ENCODE results near the gene KCND3. TPM values are rescaled to one million over a fixed set of nuclear protein-coding genes. Genes with fewer than 3 reads are reported as not detected.

Gene KCND3
- total RNA-seq, 1 donor = 0.31 TPM

DNA sequence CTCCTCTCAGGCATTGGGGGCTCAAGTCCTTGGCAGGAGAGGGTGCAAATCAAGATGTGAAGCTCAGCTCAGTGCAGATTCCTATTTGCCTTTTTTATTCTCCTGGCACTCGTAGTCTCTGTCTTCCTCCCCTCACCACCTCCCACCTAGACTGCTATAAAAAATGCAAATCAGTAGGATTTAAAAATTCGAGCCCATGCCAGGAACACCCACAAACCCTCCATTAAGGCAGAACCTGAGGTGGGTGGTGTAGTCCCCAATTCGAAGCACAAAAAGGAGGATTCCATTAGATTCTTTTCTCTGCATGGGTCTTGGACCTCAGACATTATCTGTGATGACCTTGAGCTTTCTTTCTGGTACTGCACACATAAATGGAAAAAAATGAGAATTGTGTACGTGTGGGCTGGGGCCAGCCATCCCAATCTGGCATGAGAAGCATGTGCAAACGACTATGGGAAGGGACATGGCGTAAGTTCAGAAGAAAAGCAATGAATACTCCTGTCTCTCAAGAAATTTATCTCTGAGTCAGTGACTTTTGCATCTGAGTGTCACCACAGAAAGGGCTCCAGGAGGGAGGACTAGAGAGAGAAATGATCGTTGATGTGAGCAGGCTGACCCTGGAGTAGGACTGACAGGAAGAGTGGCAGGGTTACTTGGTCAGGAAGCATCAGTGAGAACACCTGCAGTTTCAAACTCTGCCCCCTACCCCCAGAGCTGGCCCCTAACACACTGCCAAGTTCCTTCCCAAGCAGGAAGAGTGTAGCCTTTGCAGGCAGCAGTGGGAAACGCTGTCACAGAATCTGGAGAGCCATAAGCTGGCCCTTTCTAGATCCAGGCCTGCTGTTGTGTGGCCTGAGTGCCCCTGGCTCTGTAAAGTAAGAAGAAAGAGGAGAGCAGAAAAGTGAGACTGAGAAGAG lies 252.0 kb downstream of the KCND3 start:
- no peaks in the 10 kb centered on the region for H3K9me3 ChIP-seq (ENCODE audit: low read depth, low read length)
- H3K4me1 ChIP-seq (ENCODE audit: insufficient read depth, low read length) = peaks cover 67% of the 10 kb centered on the region
- peaks cover 37% of the 10 kb centered on the region for H3K27me3 ChIP-seq (ENCODE audit: insufficient read depth, low read length)
- peak overlapping the region; percentile 61 for H3K4me3 ChIP-seq (ENCODE audit: low read length)

DNA sequence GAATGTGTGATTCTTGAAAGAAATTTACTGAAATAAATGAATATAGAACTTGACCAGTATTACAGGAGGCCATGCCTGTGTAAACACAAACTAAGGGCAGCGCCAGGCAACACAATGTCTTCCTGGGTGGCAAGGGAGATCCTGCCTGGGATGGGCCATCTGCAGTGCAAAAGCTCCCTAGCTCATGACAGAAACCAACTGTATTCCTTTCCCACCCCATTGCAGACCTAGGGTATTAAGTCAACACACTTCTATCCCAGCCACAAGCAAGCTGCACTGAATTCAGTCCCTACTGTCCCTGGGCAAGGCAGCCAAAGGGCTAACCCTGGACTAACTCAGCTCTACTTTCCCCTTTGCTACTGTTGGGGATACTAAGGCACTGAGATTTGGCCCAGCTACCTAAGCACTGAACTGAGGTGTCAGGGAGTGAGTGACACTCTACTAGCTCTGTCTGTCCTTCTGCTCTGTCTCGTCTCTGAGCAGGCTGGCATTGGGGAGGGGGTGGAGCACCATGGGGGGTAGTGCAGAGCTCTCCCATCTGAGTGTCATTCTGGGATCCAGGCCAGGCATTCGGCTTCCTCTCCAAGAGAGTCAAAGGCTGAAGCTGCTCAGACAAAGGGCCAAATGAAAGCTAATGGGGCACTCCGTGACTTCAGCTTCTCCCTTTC lies 252.8 kb downstream of the KCND3 start:
- no peak overlapping the region for H3K4me3 ChIP-seq (ENCODE audit: low read length)

DNA sequence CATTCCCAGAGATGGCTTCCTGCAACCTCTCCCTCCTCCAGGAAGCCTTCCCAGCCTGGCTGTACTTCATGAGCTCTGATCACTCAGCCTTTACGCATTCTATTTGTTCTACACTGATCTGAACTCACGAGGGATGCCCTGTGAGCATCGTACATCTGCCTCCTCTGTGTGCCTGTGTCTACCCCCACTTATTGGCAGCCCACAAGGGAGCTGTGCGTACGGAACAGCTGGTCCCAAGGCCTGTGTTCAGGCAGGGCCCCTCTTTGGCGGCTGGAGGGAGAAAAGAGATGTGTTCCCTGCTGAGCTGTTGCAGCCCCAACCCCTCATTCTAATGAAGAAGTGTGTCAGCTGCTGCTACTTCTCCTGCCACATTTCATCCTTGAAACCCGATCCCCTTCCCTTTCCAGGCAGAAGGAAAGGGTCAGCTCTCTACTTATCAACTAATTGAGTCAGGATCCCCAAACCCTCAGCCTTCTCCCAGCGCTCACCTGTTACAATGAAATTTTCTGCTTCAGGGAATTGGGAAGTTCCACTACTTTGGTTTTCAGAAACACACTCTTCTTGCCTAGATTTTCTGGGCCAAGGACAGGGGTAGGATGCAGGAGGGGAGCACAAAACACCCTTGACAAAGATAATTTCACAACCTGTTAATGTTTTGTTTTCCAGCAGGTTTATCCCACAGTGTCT lies 253.5 kb downstream of the KCND3 start:
- H3K4me1 ChIP-seq (ENCODE audit: insufficient read depth, low read length) = peaks cover 71% of the 10 kb centered on the region
- peaks cover 23% of the 10 kb centered on the region for H3K27me3 ChIP-seq (ENCODE audit: insufficient read depth, low read length)
- H3K9me3 ChIP-seq (ENCODE audit: low read depth, low read length) = no peaks in the 10 kb centered on the region
- H3K4me3 ChIP-seq (ENCODE audit: low read length) = no peak overlapping the region

More for the DNA sequence above, 252.8 kb downstream of the KCND3 start:
- Histone ChIP-seq H3K4me1 (ENCODE audit: insufficient read depth, low read length) (peaks cover 71% of the 10 kb centered on the region), H3K9me3 (ENCODE audit: low read depth, low read length) (no peaks in the 10 kb centered on the region), H3K27me3 (ENCODE audit: insufficient read depth, low read length) (peaks cover 30% of the 10 kb centered on the region)

DNA sequence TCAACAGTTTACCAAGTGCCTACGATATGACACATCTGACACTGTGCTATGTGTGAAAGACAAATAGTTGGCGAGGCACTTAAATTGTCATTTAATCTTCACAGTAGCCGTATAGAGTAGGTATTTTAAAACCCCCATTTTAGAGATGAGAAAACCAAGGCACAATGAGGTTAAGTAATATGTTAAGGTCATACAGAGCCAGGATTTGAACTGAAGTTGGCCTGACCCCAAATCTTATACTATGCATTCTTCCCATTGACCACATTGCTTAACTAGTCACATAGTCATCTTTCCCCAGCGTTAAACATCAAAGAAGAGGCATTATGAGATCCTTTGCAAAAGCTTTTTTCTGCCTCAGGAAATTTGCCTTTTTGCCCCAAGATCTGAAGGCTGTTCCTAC lies 254.1 kb downstream of the KCND3 start:
- peaks cover 65% of the 10 kb centered on the region for H3K4me1 ChIP-seq (ENCODE audit: insufficient read depth, low read length)
- H3K27me3 ChIP-seq (ENCODE audit: insufficient read depth, low read length) = peaks cover 18% of the 10 kb centered on the region
- H3K9me3 ChIP-seq (ENCODE audit: low read depth, low read length) = no peaks in the 10 kb centered on the region
- H3K4me3 ChIP-seq (ENCODE audit: low read length) = no peak overlapping the region

DNA sequence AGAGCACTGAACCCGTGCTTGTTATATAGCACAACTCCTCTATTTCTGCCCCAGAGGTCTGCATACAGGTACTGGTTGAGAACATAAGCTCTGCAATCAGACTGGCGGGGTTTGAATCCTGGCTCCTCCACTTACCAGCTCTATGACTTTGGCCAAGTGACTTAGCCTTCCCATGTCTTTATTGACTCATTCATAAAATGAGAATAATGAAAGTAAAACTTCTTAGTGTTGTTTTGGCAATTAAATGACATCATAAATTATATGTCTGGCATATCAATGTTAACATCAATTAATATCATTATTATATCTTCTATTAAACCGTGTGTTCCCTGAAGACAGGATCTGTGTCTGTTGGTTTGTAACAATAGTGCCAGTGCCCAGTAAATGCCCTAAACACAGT lies 254.6 kb downstream of the KCND3 start:
- Histone ChIP-seq H3K27me3 (ENCODE audit: insufficient read depth, low read length) (peaks cover 13% of the 10 kb centered on the region), H3K4me1 (ENCODE audit: insufficient read depth, low read length) (peaks cover 60% of the 10 kb centered on the region), H3K9me3 (ENCODE audit: low read depth, low read length) (no peaks in the 10 kb centered on the region), H3K4me3 (ENCODE audit: low read length) (no peak overlapping the region)

DNA sequence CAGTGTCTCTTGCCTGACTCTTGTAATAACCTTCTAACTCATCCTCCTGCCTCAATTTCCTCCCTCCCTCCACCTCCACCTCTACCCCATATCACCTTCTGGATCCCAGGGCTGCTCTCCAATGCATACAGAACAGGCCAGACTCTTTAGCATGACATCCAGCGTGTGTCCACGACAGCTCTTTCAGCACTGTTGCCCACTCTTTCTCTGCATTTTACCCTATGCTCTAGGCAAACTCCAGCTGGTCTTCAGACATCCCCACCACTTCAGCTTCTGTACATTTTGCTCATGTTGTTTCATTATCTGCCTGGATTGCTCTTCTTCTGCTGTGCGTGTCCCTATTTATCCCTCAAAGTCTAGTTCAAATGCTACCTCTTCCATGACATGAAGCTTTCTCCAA lies 255.0 kb downstream of the KCND3 start:
- H3K9me3 ChIP-seq (ENCODE audit: low read depth, low read length) = no peaks in the 10 kb centered on the region
- H3K4me1 ChIP-seq (ENCODE audit: insufficient read depth, low read length) = peaks cover 56% of the 10 kb centered on the region
- peaks cover 11% of the 10 kb centered on the region for H3K27me3 ChIP-seq (ENCODE audit: insufficient read depth, low read length)
- no peak overlapping the region for H3K4me3 ChIP-seq (ENCODE audit: low read length)

DNA sequence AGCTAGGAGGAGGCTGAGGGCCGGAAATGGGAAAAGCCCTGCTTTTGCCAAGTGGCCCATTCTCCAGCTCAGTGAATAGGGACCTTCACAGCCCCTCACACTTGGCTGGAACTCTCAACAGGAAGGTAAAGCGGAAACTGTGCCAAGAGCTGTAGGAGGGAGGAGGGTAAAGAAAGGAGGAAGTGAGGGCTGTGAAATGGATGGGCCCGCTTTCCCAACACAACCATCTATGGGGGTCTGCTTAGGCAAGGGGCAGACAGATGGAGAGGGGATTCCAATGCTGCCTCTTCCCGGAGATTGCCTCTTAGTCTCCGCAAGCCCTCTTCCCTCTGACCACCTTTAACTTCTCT lies 255.5 kb downstream of the KCND3 start:
- peaks cover 11% of the 10 kb centered on the region for H3K27me3 ChIP-seq (ENCODE audit: insufficient read depth, low read length)
- no peak overlapping the region for H3K4me3 ChIP-seq (ENCODE audit: low read length)
- H3K9me3 ChIP-seq (ENCODE audit: low read depth, low read length) = no peaks in the 10 kb centered on the region
- peaks cover 54% of the 10 kb centered on the region for H3K4me1 ChIP-seq (ENCODE audit: insufficient read depth, low read length)

DNA sequence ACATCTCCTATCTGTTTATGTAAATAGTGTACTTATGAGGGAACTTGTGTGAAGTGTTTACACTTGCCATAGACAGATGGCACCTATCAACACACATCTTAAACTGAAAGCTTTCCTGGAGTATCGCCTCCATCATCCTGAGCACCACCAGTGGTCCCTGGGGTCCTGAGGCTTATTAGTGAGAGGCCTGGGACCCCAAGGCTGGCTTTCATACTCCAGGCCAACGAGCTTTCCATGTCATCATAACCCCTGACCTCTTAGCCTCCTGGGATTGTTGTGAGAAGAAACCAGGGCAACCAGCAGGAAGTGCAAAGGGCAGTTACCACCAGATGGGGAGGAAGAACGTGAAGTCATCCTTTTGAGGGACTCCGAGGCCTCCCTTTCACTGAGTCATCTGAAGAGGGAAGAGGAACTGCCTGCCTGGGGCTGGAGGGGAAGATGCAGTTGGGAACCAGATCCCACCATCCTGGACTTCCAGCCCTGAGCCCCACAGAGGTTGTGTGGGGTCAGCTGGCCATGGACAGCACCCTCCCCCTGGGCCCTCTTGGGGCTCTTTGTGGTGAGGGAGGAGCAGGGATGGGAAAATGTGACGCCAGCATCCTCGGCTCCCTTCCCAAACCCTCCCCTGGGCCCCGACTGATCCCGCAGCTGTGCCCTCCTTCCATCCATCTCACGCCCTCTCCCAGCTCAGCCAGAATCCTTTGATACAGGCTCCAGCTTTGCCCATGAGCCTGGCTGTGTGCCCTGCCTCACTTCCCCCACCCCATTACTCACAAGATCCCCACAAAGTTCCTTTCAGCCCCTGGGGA lies 256.1 kb downstream of the KCND3 start:
- peaks cover 49% of the 10 kb centered on the region for H3K4me1 ChIP-seq (ENCODE audit: insufficient read depth, low read length)
- no peaks in the 10 kb centered on the region for H3K9me3 ChIP-seq (ENCODE audit: low read depth, low read length)
- no peak overlapping the region for H3K4me3 ChIP-seq (ENCODE audit: low read length)
- H3K27me3 ChIP-seq (ENCODE audit: insufficient read depth, low read length) = peaks cover 11% of the 10 kb centered on the region

DNA sequence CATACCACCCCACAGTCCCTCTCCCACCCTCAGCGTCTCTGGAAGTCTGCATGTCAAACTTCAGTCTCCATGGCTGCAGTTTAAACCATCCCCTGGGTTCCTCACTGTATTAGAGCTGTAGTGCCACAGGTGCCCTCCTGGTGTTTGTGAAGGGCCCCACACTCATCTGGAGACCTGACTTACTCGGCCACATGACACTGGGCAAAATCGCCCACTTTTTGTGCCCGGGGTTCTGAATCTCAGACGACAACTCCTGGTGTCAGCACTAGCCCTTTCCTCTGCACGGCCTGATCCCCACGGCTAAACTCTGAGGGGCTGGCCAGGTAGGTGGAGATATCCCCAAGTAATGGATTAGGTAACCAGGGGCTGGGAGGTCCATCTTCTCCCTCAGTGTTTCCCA lies 256.8 kb downstream of the KCND3 start:
- Histone ChIP-seq H3K27me3 (ENCODE audit: insufficient read depth, low read length) (peaks cover 7% of the 10 kb centered on the region), H3K9me3 (ENCODE audit: low read depth, low read length) (no peaks in the 10 kb centered on the region), H3K4me1 (ENCODE audit: insufficient read depth, low read length) (peaks cover 42% of the 10 kb centered on the region), H3K4me3 (ENCODE audit: low read length) (no peak overlapping the region)

DNA sequence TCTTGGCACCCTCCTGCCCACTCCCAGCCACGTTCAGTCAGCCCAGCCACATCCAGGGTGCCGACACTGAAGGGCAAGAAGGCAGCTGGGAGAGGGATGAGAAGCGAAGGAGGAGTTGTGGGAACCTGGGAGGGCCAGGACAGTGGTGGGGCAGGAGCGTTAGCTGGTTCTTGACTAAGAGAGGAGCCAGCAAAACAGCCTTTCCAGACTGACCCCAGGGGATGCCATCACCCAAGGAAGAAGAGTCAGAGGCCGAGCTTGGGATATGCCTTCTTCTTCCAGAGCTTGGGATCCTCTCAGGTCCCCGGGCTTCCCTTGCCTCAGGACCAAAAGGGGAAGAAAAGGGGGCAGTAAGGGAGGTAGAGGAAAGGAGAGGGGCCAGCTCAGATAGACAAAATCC lies 257.5 kb downstream of the KCND3 start:
- no peak overlapping the region for H3K4me3 ChIP-seq (ENCODE audit: low read length)
- peaks cover 1% of the 10 kb centered on the region for H3K27me3 ChIP-seq (ENCODE audit: insufficient read depth, low read length)
- H3K9me3 ChIP-seq (ENCODE audit: low read depth, low read length) = no peaks in the 10 kb centered on the region
- peaks cover 39% of the 10 kb centered on the region for H3K4me1 ChIP-seq (ENCODE audit: insufficient read depth, low read length)

DNA sequence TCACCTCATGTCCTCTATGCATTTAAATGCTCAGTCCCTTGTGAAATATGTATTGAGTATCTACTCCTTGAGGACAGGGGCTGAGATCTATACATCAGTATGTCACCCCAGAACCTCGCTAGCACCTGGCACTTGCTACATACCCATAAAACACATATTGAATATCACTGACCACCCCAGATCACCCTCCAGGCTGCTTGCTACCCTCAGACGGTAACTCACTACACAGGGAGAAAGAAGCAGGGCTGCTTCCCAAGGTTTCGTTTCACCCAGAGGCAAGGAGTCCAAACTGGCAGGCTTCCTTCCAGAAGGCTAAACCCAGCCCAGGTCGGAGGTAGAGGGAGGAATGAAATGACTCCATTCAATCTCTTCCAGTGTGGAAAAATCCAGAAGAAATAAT lies 258.8 kb downstream of the KCND3 start:
- Histone ChIP-seq H3K4me3 (ENCODE audit: low read length) (no peak overlapping the region), H3K4me1 (ENCODE audit: insufficient read depth, low read length) (peaks cover 33% of the 10 kb centered on the region), H3K27me3 (ENCODE audit: insufficient read depth, low read length) (no peaks in the 10 kb centered on the region), H3K9me3 (ENCODE audit: low read depth, low read length) (no peaks in the 10 kb centered on the region)

DNA sequence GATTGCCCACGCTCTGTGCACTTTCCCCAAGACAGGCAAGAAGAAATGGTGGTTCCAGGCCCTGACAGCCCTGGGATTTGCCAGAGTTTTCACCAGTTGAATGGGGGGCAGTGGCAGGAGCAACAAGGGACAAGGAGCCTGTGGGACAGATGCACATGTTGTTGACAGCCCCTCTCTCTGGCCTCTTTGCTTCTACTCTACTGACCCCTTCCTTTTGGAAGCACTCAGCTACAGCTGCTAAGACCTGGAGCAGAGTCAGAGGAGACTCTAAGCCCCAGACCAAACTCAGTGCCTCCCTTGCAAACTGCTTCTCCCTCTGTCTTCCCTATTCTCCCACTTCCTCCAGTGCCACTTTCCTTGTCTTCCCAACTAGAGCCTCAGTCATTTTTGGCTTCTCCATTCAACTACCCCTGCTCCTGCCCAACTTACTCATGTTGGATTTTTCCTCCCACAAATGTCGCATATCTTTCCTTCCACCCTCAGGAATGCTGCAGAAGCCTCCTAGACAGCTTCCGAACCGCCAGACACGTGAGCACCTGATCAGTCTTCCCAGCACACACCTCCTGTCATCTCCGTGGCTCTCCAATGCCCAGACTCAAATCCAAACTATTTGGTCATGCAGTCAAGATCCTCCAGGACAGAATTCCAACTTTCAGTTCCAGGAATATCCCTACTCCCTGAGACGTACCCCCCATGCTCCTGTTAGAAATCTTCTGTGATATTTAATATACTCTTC lies 259.4 kb downstream of the KCND3 start:
- no peaks in the 10 kb centered on the region for H3K27me3 ChIP-seq (ENCODE audit: insufficient read depth, low read length)
- H3K4me1 ChIP-seq (ENCODE audit: insufficient read depth, low read length) = peaks cover 29% of the 10 kb centered on the region
- H3K9me3 ChIP-seq (ENCODE audit: low read depth, low read length) = no peaks in the 10 kb centered on the region
- no peak overlapping the region for H3K4me3 ChIP-seq (ENCODE audit: low read length)

DNA sequence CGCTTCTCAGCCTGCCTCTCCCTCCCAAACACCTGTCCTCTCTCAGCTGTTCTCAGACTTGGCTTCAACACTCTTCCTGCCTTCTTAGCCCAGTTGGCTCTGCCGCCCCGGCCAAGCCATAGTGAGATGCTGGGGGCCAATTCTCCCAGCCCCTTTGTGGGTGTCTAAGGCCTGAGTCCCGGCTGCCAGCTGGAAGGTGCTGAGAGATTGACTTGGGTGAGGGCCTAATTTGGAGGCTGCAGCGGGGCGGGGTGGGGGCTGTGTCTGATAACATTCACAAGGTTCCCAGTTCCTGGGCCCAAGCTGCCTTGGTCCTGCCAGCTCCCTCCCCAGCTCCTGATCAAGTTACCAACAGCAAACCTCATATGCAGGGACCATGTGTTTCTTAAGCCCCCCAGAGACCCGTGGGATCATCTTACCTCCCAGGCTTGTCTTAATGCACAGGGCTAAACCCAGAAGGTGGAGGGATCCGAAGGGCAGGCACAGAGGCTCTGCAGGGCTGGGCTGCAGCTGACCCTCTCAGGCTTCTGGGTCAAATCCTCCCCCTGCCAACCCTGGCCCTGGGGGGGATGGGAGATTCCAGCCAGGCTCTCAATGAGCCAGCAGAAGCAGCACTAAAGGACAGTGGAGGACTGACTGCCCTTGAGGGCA lies 260.1 kb downstream of the KCND3 start:
- Histone ChIP-seq H3K4me3 (ENCODE audit: low read length) (no peak overlapping the region), H3K9me3 (ENCODE audit: low read depth, low read length) (no peaks in the 10 kb centered on the region), H3K27me3 (ENCODE audit: insufficient read depth, low read length) (no peaks in the 10 kb centered on the region), H3K4me1 (ENCODE audit: insufficient read depth, low read length) (peaks cover 23% of the 10 kb centered on the region)

DNA sequence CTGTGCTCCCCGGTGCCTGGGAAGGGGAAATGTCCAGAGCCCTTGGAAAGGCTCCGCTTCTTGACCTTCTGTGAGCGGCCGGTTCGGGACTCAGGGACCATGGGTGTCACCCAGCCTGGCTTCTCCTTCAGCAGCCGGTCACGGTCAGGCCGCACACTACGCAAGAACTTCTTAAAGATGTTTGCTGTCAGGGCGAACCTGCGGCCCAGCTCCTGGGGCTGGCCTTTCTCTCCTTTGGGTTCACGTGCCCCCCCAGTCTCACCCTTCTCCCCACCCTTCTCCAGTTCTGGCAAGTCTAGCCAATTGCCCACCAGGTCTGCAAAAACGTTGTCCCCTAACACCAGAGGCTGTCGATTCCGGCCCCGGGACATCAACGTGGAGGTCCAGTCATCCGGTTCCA lies 262.4 kb downstream of the KCND3 start:
- no peak overlapping the region for H3K4me3 ChIP-seq (ENCODE audit: low read length)
- H3K27me3 ChIP-seq (ENCODE audit: insufficient read depth, low read length) = no peaks in the 10 kb centered on the region
- no peaks in the 10 kb centered on the region for H3K9me3 ChIP-seq (ENCODE audit: low read depth, low read length)
- H3K4me1 ChIP-seq (ENCODE audit: insufficient read depth, low read length) = peaks cover 6% of the 10 kb centered on the region

All from mononuclear cell (primary cell).